Muscle layer of colon (tissue), 2 donors: ENCODE measurements around the gene TGM6.

ENCODE experiments used
- H3K27ac ChIP-seq: one replicate; pipeline ENCODE4 v1.7.0; 2013; ENCODE audit warnings: low read depth, mild to moderate bottlenecking, low read length, moderate library complexity
- H3K27me3 ChIP-seq, 2 donors: one replicate each; pipeline ENCODE4 v1.7.0; 2013; ENCODE audit warnings: low read length in 2 of 2, mild to moderate bottlenecking in 2 of 2; ENCODE audit not compliant: insufficient read depth in 2 of 2, control insufficient read depth in 1 of 2
- H3K36me3 ChIP-seq: one replicate; pipeline ENCODE4 v1.7.0; 2013; ENCODE audit warnings: mild to moderate bottlenecking, low read length; ENCODE audit not compliant: insufficient read depth
- H3K4me1 ChIP-seq: one replicate; pipeline ENCODE4 v1.7.0; 2013; ENCODE audit warnings: mild to moderate bottlenecking, low read length; ENCODE audit not compliant: insufficient read depth
- H3K4me3 ChIP-seq, 2 donors: one replicate each; pipeline ENCODE4 v1.7.0; 2013; ENCODE audit warnings: low read length in 2 of 2, low read depth in 1 of 2, mild to moderate bottlenecking in 1 of 2, moderate library complexity in 1 of 2
- H3K9ac ChIP-seq: one replicate; pipeline ENCODE4 v1.7.0; 2013; ENCODE audit warnings: low read length
- H3K9me3 ChIP-seq: one replicate; pipeline ENCODE4 v1.7.0; 2013; ENCODE audit warnings: mild to moderate bottlenecking, low read length
- donor health status: abdominal sarcoma.
- donor health status: Adenocarcinoma of cecum.

TGM6 gene

GRCh38 chr20:2459981-2460751 is 79.5 kb downstream of the TGM6 start:
- no peak overlapping the region for H3K27ac ChIP-seq
- H3K27me3 ChIP-seq: no peaks in the 10 kb centered on the region
- no peak overlapping the region for H3K4me3 ChIP-seq
- H3K9me3 ChIP-seq: no peaks in the 10 kb centered on the region
- H3K4me1 ChIP-seq: no peaks in the 10 kb centered on the region
- peaks cover 64% of the 10 kb centered on the region for H3K36me3 ChIP-seq
- H3K9ac ChIP-seq: no peak overlapping the region

- Histone ChIP-seq H3K4me1 (no peaks in the 10 kb centered on the region), H3K27ac (no peak overlapping the region), H3K9me3 (no peaks in the 10 kb centered on the region), H3K9ac (no peak overlapping the region), H3K27me3 (no peaks in the 10 kb centered on the region), H3K36me3 (peaks cover 72% of the 10 kb centered on the region), H3K4me3 (no peak overlapping the region)
Measured at GRCh38 chr20:2460752-2461424, 80.2 kb downstream of the TGM6 start.

GRCh38 chr20:2462484-2462883 is 81.8 kb downstream of the TGM6 start:
- H3K4me1 ChIP-seq: no peaks in the 10 kb centered on the region
- H3K4me3 ChIP-seq: no peak overlapping the region
- H3K9me3 ChIP-seq: no peaks in the 10 kb centered on the region
- no peak overlapping the region for H3K9ac ChIP-seq
- no peak overlapping the region for H3K27ac ChIP-seq
- no peaks in the 10 kb centered on the region for H3K27me3 ChIP-seq
- H3K36me3 ChIP-seq: peaks cover 87% of the 10 kb centered on the region

- H3K9ac ChIP-seq: no peak overlapping the region
- H3K9me3 ChIP-seq: no peaks in the 10 kb centered on the region
- no peaks in the 10 kb centered on the region for H3K27me3 ChIP-seq
- no peak overlapping the region for H3K27ac ChIP-seq
- H3K36me3 ChIP-seq: peaks cover 93% of the 10 kb centered on the region
- peaks cover 3% of the 10 kb centered on the region for H3K4me1 ChIP-seq
- no peak overlapping the region for H3K4me3 ChIP-seq
Measured at GRCh38 chr20:2463616-2464365, 83.1 kb downstream of the TGM6 start.

GRCh38 chr20:2465100-2465499 is 84.4 kb downstream of the TGM6 start:
- Histone ChIP-seq H3K27ac (no peak overlapping the region), H3K27me3 (no peaks in the 10 kb centered on the region), H3K36me3 (peaks cover 81% of the 10 kb centered on the region), H3K9me3 (no peaks in the 10 kb centered on the region), H3K4me3 (no peak overlapping the region), H3K9ac (no peak overlapping the region), H3K4me1 (peaks cover 12% of the 10 kb centered on the region)

- no peak overlapping the region for H3K9ac ChIP-seq
- H3K36me3 ChIP-seq: peaks cover 58% of the 10 kb centered on the region
Measured at GRCh38 chr20:2467412-2467811, 86.7 kb downstream of the TGM6 start.

GRCh38 chr20:2468581-2469407 is 88.1 kb downstream of the TGM6 start:
- Histone ChIP-seq H3K36me3 (peaks cover 44% of the 10 kb centered on the region), H3K4me3 (peak overlapping the region in 1 of 2 donors; percentile 91), H3K27ac (no peak overlapping the region), H3K9me3 (no peaks in the 10 kb centered on the region), H3K9ac (peak overlapping the region; percentile 91), H3K27me3 (no peaks in the 10 kb centered on the region), H3K4me1 (peaks cover 12% of the 10 kb centered on the region)

More at GRCh38 chr20:2467412-2467811, 86.7 kb downstream of the TGM6 start:
- H3K27me3 ChIP-seq: no peaks in the 10 kb centered on the region
- no peaks in the 10 kb centered on the region for H3K9me3 ChIP-seq
- H3K27ac ChIP-seq: no peak overlapping the region
- H3K4me3 ChIP-seq: no peak overlapping the region
- H3K4me1 ChIP-seq: peaks cover 12% of the 10 kb centered on the region

- peaks cover 32% of the 10 kb centered on the region for H3K36me3 ChIP-seq
- H3K9me3 ChIP-seq: no peaks in the 10 kb centered on the region
- no peaks in the 10 kb centered on the region for H3K27me3 ChIP-seq
- peak overlapping the region; percentile 91 for H3K9ac ChIP-seq
- H3K27ac ChIP-seq: peak overlapping the region; percentile 70
- H3K4me3 ChIP-seq: peak overlapping the region; percentile 67 to 91
- H3K4me1 ChIP-seq: peaks cover 12% of the 10 kb centered on the region
Measured at GRCh38 chr20:2469991-2470422, 89.3 kb downstream of the TGM6 start.

GRCh38 chr20:2470423-2471193 is 89.9 kb downstream of the TGM6 start, which contains the start of gene SNRPB:
SNRPB (minus strand) TSS chr20:2470789; CDS start chr20:2470690, 99 bp downstream.
- peak within 1 kb of the TSS; percentile 70 for H3K27ac ChIP-seq
- H3K4me3 ChIP-seq: peak within 1 kb of the TSS; percentile 67 to 91
- H3K9ac ChIP-seq: peak within 1 kb of the TSS; percentile 91
- peaks cover 27% of the 10 kb centered on the region for H3K36me3 ChIP-seq
- H3K27me3 ChIP-seq: no peaks in the 10 kb centered on the region
- peaks cover 12% of the 10 kb centered on the region for H3K4me1 ChIP-seq
- no peaks in the 10 kb centered on the region for H3K9me3 ChIP-seq

GRCh38 chr20:2473516-2473915 is 92.8 kb downstream of the TGM6 start:
- Histone ChIP-seq H3K9me3 (no peaks in the 10 kb centered on the region), H3K4me3 (no peak overlapping the region), H3K9ac (no peak overlapping the region), H3K27ac (no peak overlapping the region), H3K4me1 (peaks cover 9% of the 10 kb centered on the region), H3K27me3 (no peaks in the 10 kb centered on the region), H3K36me3 (no peaks in the 10 kb centered on the region)
